HCT116 (cell line): Measurements from ENCODE around the gene SH3TC1.

Experiments used
- CEBPB ChIP-seq: IDR thresholded peaks from 2 replicates; pipeline ENCODE4 v1.6.1; 2012; ENCODE audit warnings: low read depth
- CTCF ChIP-seq, 3 experiments: fragments of 200-600 bp in 1 of 3; sonication (generic) in 1 of 3; IDR thresholded peaks in 2 of 3; conservative IDR thresholded peaks in 1 of 3; 2 replicates each; pipeline ENCODE4 v1.5.1; 2012 to 2017; ENCODE audit warnings: low read depth in 2 of 3, low read length in 2 of 3, antibody characterized with exemption in 1 of 3, borderline replicate concordance in 1 of 3, control low read depth in 1 of 3, mild to moderate bottlenecking in 1 of 3, mixed read lengths in 1 of 3, mixed run types in 1 of 3, moderate library complexity in 1 of 3; ENCODE audit not compliant: insufficient read depth in 1 of 3
- EGR1 ChIP-seq: IDR thresholded peaks from 2 replicates; pipeline ENCODE4 v1.6.1; 2012; ENCODE audit warnings: low read depth
- ELF1 ChIP-seq: IDR thresholded peaks from 2 replicates; pipeline ENCODE4 v1.6.1; 2012; ENCODE audit warnings: low read depth, borderline replicate concordance
- EZH2phosphoT487 ChIP-seq: fragments of 200-600 bp; IDR thresholded peaks from 2 replicates; pipeline ENCODE4 v1.6.1; 2018; ENCODE audit warnings: antibody characterized with exemption, borderline replicate concordance
- POLR2A ChIP-seq: IDR thresholded peaks from 2 replicates; pipeline ENCODE4 v1.7.0; 2011; ENCODE audit warnings: borderline replicate concordance; ENCODE audit not compliant: insufficient read depth, insufficient read length; ENCODE audit errors: extremely low read depth
- POLR2AphosphoS5 ChIP-seq: IDR thresholded peaks from 2 replicates; pipeline ENCODE4 v1.6.1; 2011; ENCODE audit warnings: mild to moderate bottlenecking, low read depth, low read length, moderate library complexity
- RAD21 ChIP-seq: IDR thresholded peaks from 2 replicates; pipeline ENCODE4 v1.6.1; 2012; ENCODE audit warnings: low read depth, mild to moderate bottlenecking
- REST ChIP-seq: IDR thresholded peaks from 2 replicates; pipeline ENCODE4 v1.6.1; 2012; ENCODE audit warnings: low read depth
- SIN3A ChIP-seq: IDR thresholded peaks from 2 replicates; pipeline ENCODE4 v1.6.1; 2012; ENCODE audit warnings: low read depth
- ZFX ChIP-seq: fragments of 450-650 bp; IDR thresholded peaks from 2 replicates; pipeline ENCODE4 v1.6.1; 2017
- ZNF274 ChIP-seq: fragments of 200-500 bp; sonication (Bioruptor generic); IDR thresholded peaks from 2 replicates; pipeline ENCODE4 v1.6.1; 2014; ENCODE audit warnings: mild to moderate bottlenecking, low read depth, low read length, inconsistent platforms
- TF ChIP-seq, protein P1 (sequence below): IDR thresholded peaks from 2 replicates; pipeline ENCODE4 v1.6.1; 2011; ENCODE audit warnings: mild to moderate bottlenecking, low read length, moderate library complexity; ENCODE audit not compliant: insufficient replicate concordance; ENCODE audit errors: extremely low read depth

DNA sequence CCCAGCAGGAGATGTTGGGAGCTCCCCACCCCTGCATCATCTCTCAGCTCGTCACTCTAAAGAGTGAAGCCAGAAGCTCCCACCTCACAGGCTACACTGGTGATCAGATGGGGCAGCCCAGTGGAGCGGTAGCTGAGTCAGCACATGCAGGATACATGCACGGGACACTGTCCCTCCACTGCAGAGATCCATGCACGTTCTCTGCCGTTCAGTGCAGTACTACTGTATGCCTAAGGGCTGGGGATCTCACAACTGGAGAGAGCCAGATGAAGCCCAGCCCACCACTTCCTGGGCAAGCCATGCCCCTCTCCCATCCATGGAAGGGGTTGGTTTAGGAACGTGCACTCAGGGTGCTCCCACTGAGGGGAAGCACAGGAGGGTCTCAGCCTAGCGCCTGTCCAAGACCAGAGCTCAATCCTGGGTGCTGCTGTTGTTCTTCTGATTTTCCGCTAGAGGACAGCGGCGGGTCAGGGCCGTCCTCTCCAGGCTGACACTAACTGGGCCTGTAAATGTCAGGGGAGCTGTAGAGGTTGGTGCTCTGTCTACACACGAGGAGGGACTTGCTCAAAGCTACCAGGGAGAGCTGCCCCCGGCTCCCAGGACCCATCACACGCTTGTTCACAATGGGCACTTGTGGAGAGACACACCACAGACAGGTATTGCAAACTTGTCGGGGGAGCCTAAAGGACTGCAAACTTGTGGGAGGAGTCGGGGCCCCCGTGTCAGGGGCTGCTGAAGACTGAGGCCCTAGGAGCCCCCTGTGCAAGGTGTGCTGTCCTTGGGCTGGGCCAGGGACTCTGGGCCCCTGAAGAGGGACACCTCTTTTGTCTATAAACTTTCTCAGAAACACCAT is 22.3 kb upstream of the SH3TC1 start:
- TF ChIP-seq REST (no peak), POLR2A (no peak), CTCF (IDR thresholded peaks at IDR 0.05 in 2 of 3, conservative IDR thresholded peaks at IDR 0.05 in 1 of 3; ENCODE audit: borderline replicate concordance in 1 of 3, insufficient read depth in 1 of 3, low read depth in 2 of 3, low read length in 2 of 3) (peak; percentile 84 to 89 (median 88)), ZNF274 (no peak), CEBPB (no peak), EZH2phosphoT487 (no peak), SIN3A (no peak), RAD21 (peak; percentile 97), ZFX (no peak), EGR1 (no peak), ELF1 (no peak), POLR2AphosphoS5 (no peak)
- TF ChIP-seq, protein P1, sequence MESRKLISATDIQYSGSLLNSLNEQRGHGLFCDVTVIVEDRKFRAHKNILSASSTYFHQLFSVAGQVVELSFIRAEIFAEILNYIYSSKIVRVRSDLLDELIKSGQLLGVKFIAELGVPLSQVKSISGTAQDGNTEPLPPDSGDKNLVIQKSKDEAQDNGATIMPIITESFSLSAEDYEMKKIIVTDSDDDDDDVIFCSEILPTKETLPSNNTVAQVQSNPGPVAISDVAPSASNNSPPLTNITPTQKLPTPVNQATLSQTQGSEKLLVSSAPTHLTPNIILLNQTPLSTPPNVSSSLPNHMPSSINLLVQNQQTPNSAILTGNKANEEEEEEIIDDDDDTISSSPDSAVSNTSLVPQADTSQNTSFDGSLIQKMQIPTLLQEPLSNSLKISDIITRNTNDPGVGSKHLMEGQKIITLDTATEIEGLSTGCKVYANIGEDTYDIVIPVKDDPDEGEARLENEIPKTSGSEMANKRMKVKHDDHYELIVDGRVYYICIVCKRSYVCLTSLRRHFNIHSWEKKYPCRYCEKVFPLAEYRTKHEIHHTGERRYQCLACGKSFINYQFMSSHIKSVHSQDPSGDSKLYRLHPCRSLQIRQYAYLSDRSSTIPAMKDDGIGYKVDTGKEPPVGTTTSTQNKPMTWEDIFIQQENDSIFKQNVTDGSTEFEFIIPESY, result no peak
